CD4-positive, alpha-beta T cell (primary cell): ENCODE measurements around the gene ACVR2B. TPM values are rescaled to one million over a fixed set of nuclear protein-coding genes. Genes with fewer than 3 reads are reported as not detected.

ENCODE experiments used
- ATAC-seq: fragments of 200-7000 bp; cut with Tn5 transposase; one replicate; pipeline ENCODE4 v1.10.0; 2022; ENCODE audit warnings: mild to moderate bottlenecking; ENCODE audit not compliant: poor library complexity
- CTCF ChIA-PET: fragments of 350-600 bp; sonication (Branson Sonifier 250); formaldehyde crosslinking; loops from one replicate; lab custom pipeline; 2021; ENCODE audit warnings: antibody characterized with exemption, inconsistent platforms; lab: Charles Lee
- POLR2A ChIA-PET: fragments of 350-600 bp; sonication (Branson Sonifier 250); formaldehyde crosslinking; loops from one replicate; lab custom pipeline; 2021; ENCODE audit warnings: antibody characterized with exemption, inconsistent platforms; lab: Charles Lee
- DNase-seq, 14 experiments: peaks; one replicate each; pipeline ENCODE4 v3.0.0-alpha.2; 2013 to 2020; ENCODE audit warnings: mixed read lengths in 2 of 14
- H3K27ac ChIP-seq, 2 donors: one replicate each; pipeline versions ENCODE4 v1.5.1 to v1.7.0; 2013; ENCODE audit warnings: low read length in 2 of 2, low read depth in 1 of 2, mild to moderate bottlenecking in 1 of 2
- H3K27me3 ChIP-seq, 2 experiments: 1 replicate in 1 of 2; 2 replicates in 1 of 2; pipeline versions ENCODE4 v1.6.1 to v1.7.0; 2013; ENCODE audit warnings: low read length in 2 of 2, control low read depth in 1 of 2, mild to moderate bottlenecking in 1 of 2, moderate library complexity in 1 of 2; ENCODE audit not compliant: insufficient read depth in 2 of 2, control insufficient read depth in 1 of 2
- H3K36me3 ChIP-seq: one replicate; pipeline ENCODE4 v1.6.1; 2013; ENCODE audit warnings: low read length, control low read depth; ENCODE audit not compliant: insufficient read depth
- H3K4me1 ChIP-seq: one replicate; pipeline ENCODE4 v1.6.1; 2013; ENCODE audit warnings: low read length, control low read depth; ENCODE audit not compliant: insufficient read depth
- H3K4me3 ChIP-seq: one replicate; pipeline ENCODE4 v1.5.1; 2013; ENCODE audit warnings: mild to moderate bottlenecking, low read length, moderate library complexity
- H3K9me3 ChIP-seq, 2 experiments: 1 replicate in 1 of 2; 2 replicates in 1 of 2; pipeline versions ENCODE4 v1.6.1 to v1.7.0; 2013; ENCODE audit warnings: low read length in 2 of 2, mild to moderate bottlenecking in 2 of 2, control low read depth in 1 of 2, moderate library complexity in 1 of 2; ENCODE audit not compliant: control insufficient read depth in 1 of 2, insufficient read depth in 1 of 2
- H3K27ac Mint-ChIP-seq: one replicate; pipeline ENCODE4 v1.8.0; 2020; ENCODE audit warnings: mixed read lengths
- H3K27me3 Mint-ChIP-seq: one replicate; pipeline ENCODE4 v1.8.0; 2021; ENCODE audit warnings: mixed read lengths
- H3K36me3 Mint-ChIP-seq: one replicate; pipeline ENCODE4 v1.8.0; 2021; ENCODE audit warnings: low read depth, mixed read lengths
- H3K4me1 Mint-ChIP-seq: one replicate; pipeline ENCODE4 v1.8.0; 2021; ENCODE audit warnings: low read depth, mixed read lengths
- H3K4me3 Mint-ChIP-seq: one replicate; pipeline ENCODE4 v1.8.0; 2020; ENCODE audit warnings: mild to moderate bottlenecking, mixed read lengths
- H3K9me3 Mint-ChIP-seq: one replicate; pipeline ENCODE4 v1.8.0; 2020; ENCODE audit warnings: mixed read lengths
- CTCF ChIP-seq: fragments of 200-600 bp; IDR thresholded peaks from one replicate; pipeline ENCODE4 v1.8.0; 2022; ENCODE audit warnings: antibody characterized with exemption, mild to moderate bottlenecking
- intact Hi-C, 2 experiments: fragments of 100-400 bp; cut with DNase I in 1 of 2; cut with micrococcal nuclease in 1 of 2; formaldehyde crosslinking; loops; one replicate each; pipeline versions ENCODE4 v1.15.1 to v1.9.0; 2023 to 2025; cut with DNase I, micrococcal nuclease
- total RNA-seq, 174 experiments: library from RNA in 2 of 174; stranded (reverse) in 2 of 174; gene quantifications; one replicate each; pipeline ENCODE4 v1.2.3 and lab custom pipeline; 2021 to 2026

Gene ACVR2B
- total RNA-seq, 2 experiments from 2014 or later = 3.6 to 4.3 TPM

DNA sequence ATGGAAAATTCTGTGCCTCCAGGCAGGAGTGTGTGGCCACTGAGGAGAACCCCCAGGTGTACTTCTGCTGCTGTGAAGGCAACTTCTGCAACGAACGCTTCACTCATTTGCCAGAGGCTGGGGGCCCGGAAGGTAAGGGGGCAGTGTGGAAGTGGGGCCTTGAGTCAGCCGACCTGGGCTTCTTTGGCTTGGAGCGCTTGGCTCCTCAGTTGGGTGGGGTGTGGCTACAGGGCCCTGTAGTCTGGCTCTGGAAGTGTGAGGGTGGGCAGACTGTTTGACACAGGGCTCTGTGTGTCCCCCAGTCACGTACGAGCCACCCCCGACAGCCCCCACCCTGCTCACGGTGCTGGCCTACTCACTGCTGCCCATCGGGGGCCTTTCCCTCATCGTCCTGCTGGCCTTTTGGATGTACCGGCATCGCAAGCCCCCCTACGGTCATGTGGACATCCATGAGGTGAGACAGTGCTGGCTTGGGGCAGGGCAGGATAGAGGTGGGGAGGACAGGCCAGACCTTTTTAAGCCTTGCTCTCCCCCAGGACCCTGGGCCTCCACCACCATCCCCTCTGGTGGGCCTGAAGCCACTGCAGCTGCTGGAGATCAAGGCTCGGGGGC lies 24.3 kb downstream of the ACVR2B start:
- POLR2A ChIA-PET = interaction anchor here (0.6 kb wide), 1 partner anchor 10 kb away, joined by 4 read pairs; no protein-coding TSS in a partner anchor

DNA sequence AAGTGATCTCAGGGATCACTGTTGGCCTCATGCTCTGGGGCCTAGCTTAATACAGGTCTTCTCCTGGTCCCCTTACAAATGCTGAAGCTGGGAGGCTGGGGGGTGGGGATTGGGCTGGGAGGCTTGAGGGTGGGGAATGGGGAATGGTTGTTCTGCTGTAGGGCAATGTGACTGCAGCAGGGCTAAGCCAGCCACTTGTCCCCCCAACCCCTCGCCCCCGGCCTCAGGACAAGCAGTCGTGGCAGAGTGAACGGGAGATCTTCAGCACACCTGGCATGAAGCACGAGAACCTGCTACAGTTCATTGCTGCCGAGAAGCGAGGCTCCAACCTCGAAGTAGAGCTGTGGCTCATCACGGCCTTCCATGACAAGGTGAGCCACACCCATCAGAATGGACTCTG lies 25.2 kb downstream of the ACVR2B start:
- no peak overlapping the region for H3K4me3 Mint-ChIP-seq
- DNase-seq (no peak), ATAC-seq (no peak)
- ChIA-PET CTCF (no interaction called here), POLR2A (interaction anchor here (1.5 to 1.9 kb wide), 2 partner anchors 24 to 132 kb away, joined by 4 to 8 read pairs; partner anchors contain the start of gene XYLB)
- no peaks in the 10 kb centered on the region for H3K27me3 Mint-ChIP-seq
- no peaks in the 10 kb centered on the region for H3K9me3 ChIP-seq
- H3K27me3 ChIP-seq = no peaks in the 10 kb centered on the region
- TF ChIP-seq CTCF = no peak
- H3K4me3 ChIP-seq = no peak overlapping the region
- H3K4me1 Mint-ChIP-seq = peaks cover 14% of the 10 kb centered on the region
- H3K4me1 ChIP-seq = peaks cover 3% of the 10 kb centered on the region
- intact Hi-C loops = loop anchor here in 1 of 2 experiments (1.0 kb wide), 1 partner anchor 133 kb away; the partner anchor contains the start of gene XYLB
- H3K27ac Mint-ChIP-seq = no peak overlapping the region
- H3K36me3 ChIP-seq = peaks cover 49% of the 10 kb centered on the region
- H3K36me3 Mint-ChIP-seq = peaks cover 44% of the 10 kb centered on the region
- no peaks in the 10 kb centered on the region for H3K9me3 Mint-ChIP-seq
- no peak overlapping the region for H3K27ac ChIP-seq

More for the DNA sequence above, 24.3 kb downstream of the ACVR2B start:
- intact Hi-C loops = no loop called here
- H3K4me1 Mint-ChIP-seq = peaks cover 21% of the 10 kb centered on the region
- peaks cover 41% of the 10 kb centered on the region for H3K36me3 ChIP-seq
- DNase-seq (no peak), ATAC-seq (no peak)
- no peaks in the 10 kb centered on the region for H3K9me3 Mint-ChIP-seq
- no peaks in the 10 kb centered on the region for H3K27me3 ChIP-seq
- no peak for TF ChIP-seq CTCF
- no peak overlapping the region for H3K4me3 Mint-ChIP-seq
- no peaks in the 10 kb centered on the region for H3K27me3 Mint-ChIP-seq
- no peak overlapping the region for H3K4me3 ChIP-seq
- peaks cover 8% of the 10 kb centered on the region for H3K4me1 ChIP-seq
- H3K27ac ChIP-seq = no peak overlapping the region
- CTCF ChIA-PET = no interaction called here
- no peaks in the 10 kb centered on the region for H3K9me3 ChIP-seq
- peaks cover 37% of the 10 kb centered on the region for H3K36me3 Mint-ChIP-seq
- H3K27ac Mint-ChIP-seq = no peak overlapping the region

DNA sequence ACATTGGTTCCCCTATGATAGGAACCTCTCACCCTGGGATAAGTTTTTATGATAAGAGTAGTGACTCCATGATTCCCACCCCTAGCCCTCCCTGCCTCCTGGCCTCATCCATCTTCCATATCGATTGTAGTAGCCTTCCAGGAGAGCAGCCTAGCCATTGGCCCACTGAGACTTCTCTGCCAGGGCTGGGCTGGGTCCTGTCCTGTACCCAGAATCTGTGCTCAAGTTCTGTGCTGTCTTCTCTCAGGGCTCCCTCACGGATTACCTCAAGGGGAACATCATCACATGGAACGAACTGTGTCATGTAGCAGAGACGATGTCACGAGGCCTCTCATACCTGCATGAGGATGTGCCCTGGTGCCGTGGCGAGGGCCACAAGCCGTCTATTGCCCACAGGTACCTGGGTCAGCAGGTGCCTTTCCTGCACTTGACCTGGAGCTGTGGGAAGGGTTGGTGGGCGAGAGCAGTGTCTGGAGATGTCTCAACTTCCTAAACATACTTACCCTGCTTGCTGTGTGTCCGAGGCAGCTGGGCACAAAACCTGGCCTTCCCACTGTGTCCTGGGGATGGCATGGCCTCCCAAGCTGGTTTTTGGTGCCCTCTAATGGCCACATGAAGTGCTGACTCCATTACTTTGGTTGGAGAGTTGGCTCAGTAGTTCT lies 25.9 kb downstream of the ACVR2B start:
- peak; percentile 94 for TF ChIP-seq CTCF
- Histone ChIP-seq H3K4me1 (peaks cover 3% of the 10 kb centered on the region), H3K9me3 (no peaks in the 10 kb centered on the region), H3K36me3 (peaks cover 52% of the 10 kb centered on the region), H3K27ac (no peak overlapping the region), H3K4me3 (no peak overlapping the region), H3K27me3 (no peaks in the 10 kb centered on the region)
- ATAC-seq (peak; percentile 64), DNase-seq (peak in 13 of 14 experiments; percentile 17 to 76 (median 38))
- Mint-ChIP-seq H3K27me3 (no peaks in the 10 kb centered on the region), H3K4me3 (no peak overlapping the region), H3K4me1 (peaks cover 9% of the 10 kb centered on the region), H3K9me3 (no peaks in the 10 kb centered on the region), H3K27ac (no peak overlapping the region), H3K36me3 (peaks cover 47% of the 10 kb centered on the region)
- intact Hi-C loops = loop anchor here (1.0 to 5.0 kb wide), 4 partner anchors 133 to 507 kb away; partner anchors contain the start of gene XYLB (in 2 of the 2)
- POLR2A ChIA-PET = interaction anchor here (0.7 to 1.9 kb wide), 3 partner anchors 15 to 133 kb away, joined by 3 to 8 read pairs (median 4); partner anchors contain the start of gene XYLB
- CTCF ChIA-PET = interaction anchor here (0.6 to 2.0 kb wide), 11 partner anchors 8 to 624 kb away, joined by 3 to 27 read pairs (median 3); partner anchors contain the start of genes EXOG and XYLB
